ENCODE results near the gene TEX261. TPM values are rescaled to one million over a fixed set of nuclear protein-coding genes. Genes with fewer than 3 reads are reported as not detected.

Gene TEX261
- total RNA-seq, 2 donors from 2014 or later = 12.1 to 53.6 TPM

DNA sequence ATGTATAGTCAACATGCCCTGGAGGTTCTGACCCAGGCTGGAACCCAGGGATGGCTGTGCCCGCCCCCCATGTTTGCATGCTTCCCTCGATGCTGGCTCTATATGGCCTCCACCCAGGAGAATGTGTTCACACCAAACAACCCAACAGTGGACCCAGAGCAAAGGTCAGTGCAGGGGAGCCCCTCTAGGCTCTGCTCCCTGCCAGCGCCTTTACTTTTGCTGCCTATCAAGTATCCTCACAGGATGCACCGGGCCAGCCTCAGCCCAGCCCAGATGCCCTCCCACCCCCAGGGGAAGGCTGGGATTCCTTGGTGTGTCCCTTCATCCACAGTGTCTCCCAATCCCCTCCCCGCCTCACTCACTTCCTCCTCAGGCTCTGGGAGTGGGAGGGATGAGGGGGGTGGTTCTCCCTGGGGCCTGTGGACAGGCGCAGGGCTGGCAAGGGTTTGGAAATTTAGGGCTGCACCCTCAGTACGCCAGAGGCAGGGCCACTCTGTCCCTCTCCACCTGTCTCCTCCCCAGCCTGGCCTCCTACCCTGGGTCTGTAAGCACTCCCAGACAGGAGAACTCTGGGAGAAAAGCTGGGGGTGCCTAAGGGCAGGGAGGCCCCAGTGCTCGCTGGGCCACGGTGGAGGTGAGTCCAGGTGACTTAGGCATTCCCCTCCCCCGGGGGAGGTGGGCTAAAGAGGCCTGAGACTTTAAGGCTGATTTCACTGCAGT lies 56.6 kb downstream of the TEX261 start:
- ATAC-seq = no peak
- H3K9me3 Mint-ChIP-seq = no peaks in the 10 kb centered on the region
- H3K36me3 Mint-ChIP-seq = no peaks in the 10 kb centered on the region
- no peak overlapping the region for H3K27ac Mint-ChIP-seq
- DNase-seq (ENCODE audit: low spot score in 2 of 2) = no peak

DNA sequence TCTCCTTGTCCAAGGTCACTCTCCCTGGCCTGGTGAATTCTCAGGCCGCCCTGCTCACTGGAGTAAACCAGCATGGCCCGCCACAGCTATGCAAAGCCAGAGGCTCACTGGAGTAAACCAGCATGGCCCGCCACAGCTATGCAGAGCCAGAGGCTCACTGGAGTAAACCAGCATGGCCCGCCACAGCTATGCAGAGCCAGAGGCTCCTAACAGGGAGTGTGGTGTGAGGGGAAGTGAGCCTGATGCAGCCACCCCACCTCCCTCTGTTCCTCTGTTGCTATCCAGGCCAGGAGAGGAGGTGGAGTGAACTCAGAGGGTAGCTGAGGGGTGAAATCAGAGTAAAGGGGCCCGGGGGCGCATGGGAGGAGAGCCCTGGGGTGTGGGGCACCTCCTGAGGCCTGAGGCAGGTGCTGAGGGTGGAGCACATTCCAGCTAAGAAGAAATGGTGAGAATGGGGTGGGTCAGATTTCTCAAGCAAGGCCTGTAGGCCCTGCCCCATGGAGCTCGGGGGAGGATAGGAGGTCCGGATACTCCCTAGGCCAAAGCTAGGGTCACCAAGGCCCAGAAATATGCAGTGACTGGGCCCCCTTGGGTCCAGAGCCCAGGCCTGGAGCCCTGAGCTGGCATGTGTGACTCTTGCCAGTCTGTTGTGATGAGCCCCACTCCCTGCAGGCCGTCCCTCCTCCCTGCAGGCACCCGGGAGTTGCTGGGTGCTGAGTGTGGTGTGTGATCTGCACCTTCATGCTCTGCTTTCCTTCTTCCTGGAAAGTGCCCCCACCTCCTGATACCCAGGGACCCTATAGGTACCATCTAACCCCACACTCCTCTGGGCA lies 57.5 kb downstream of the TEX261 start:
- no peaks in the 10 kb centered on the region for H3K36me3 Mint-ChIP-seq
- ATAC-seq = no peak
- H3K27ac Mint-ChIP-seq = no peak overlapping the region
- no peaks in the 10 kb centered on the region for H3K9me3 Mint-ChIP-seq
- DNase-seq (ENCODE audit: low spot score in 2 of 2) = no peak

DNA sequence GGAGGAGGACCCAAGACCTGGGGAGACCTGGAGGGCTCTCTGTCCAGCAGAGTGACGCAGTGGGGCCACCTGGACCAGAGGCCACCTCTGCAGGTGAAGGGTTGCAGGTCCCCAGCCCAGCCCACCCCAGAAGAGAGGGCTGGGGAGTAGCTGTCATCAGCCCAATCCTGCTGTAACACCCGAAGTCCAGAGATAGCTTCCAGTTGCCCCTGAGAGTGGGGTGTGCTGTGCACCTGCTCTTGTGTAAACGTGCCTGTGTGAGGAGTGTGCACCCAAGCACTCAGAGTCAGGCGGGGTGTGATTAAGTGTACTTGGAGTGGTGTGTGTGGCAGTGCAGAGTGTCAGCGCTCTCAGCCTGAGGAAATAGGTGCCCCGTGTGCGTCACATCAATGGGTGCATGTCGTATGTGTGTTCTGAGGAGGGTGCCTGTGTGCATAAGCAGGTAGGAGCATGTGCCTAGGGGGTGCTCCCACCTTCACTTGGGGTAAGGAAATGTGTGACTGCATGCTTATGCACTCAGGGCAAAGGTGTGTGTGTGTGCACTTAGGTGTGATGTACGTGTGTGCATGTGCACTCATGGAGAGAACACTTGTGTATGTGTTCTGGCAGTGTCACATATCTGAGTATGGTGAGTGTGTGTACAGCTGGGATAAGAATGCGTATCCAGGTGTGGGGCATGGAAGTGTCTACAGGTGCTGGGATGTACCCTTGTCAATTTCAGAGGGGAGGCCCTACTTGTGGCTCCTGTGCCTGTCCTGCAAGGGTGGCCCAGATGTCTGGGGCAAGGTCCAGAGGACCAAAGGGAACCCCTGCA lies 58.3 kb downstream of the TEX261 start:
- no peaks in the 10 kb centered on the region for H3K9me3 Mint-ChIP-seq
- DNase-seq (ENCODE audit: low spot score in 2 of 2) (no peak), ATAC-seq (no peak)
- H3K27ac Mint-ChIP-seq = no peak overlapping the region
- no peaks in the 10 kb centered on the region for H3K36me3 Mint-ChIP-seq

Other genes starting within 250 kb of the TEX261 start
- 10 to 100 TPM; 18.3 to 76.0 TPM for gene ADD2, start 226.7 kb downstream of the TEX261 start, total RNA-seq
- gene FIGLA, start 204.2 kb downstream of the TEX261 start, total RNA-seq = not detected
- gene CLEC4F, start 174.3 kb downstream of the TEX261 start, total RNA-seq = 1 to 10 TPM in 1 of 2 donors, not detected in 1; 3.7 TPM
- gene CD207, start 159.1 kb downstream of the TEX261 start, total RNA-seq = not detected
- gene VAX2, start 94.3 kb downstream of the TEX261 start, total RNA-seq = under 1 TPM in 1 of 2 donors, not detected in 1; 0.21 TPM
- gene ATP6V1B1, start 59.0 kb downstream of the TEX261 start, total RNA-seq = under 1 TPM in 1 of 2 donors, not detected in 1; 0.11 TPM
- gene ANKRD53, start 16.2 kb downstream of the TEX261 start, total RNA-seq = under 1 TPM in 1 of 2 donors, not detected in 1; 0.60 TPM
- gene NAGK, start 73.8 kb upstream of the TEX261 start, total RNA-seq = 10 to 100 TPM; 48.4 to 77.4 TPM
- 10 to 100 TPM; 16.7 to 18.0 TPM for gene MCEE, start 135.4 kb upstream of the TEX261 start, total RNA-seq
- 10 to 100 TPM; 37.1 to 42.7 TPM for gene MPHOSPH10, start 135.8 kb upstream of the TEX261 start, total RNA-seq
- gene PAIP2B, start 232.2 kb upstream of the TEX261 start, total RNA-seq = 1 to 10 TPM; 2.5 to 3.7 TPM

All from activated naive CD4-positive, alpha-beta T cell treated with anti-CD3 and anti-CD28 coated beads, Interleukin-2, amount 50 U/mL, for 72 hours (primary cell).